ENCODE data around the gene ASAP3. TPM values are rescaled to one million over a fixed set of nuclear protein-coding genes. Genes with fewer than 3 reads are reported as not detected.
A peak's percentile ranks its signal among the peaks of the same experiment; 100 is the strongest.

ASAP3 gene
- 10 to 100 TPM; 43.1 to 48.0 TPM for total RNA-seq
- polyA plus RNA-seq (ENCODE audit: insufficient read depth, low read depth, low replicate concordance), result 34.1 TPM
- long read RNA-seq, donor 1, full-length matches to known transcripts, result 5 of 10 reads
- long read RNA-seq, donor 1, partial matches to known transcripts, result 5 of 10 reads
- long read RNA-seq, donor 1, other reads (novel, unspliced or antisense), result 0 of 10 reads
- long read RNA-seq, donor 2, full-length matches to known transcripts, result 5 of 5 reads
- long read RNA-seq, donor 2, partial matches to known transcripts, result 0 of 5 reads
- long read RNA-seq, donor 2, other reads (novel, unspliced or antisense), result 0 of 5 reads

DNA sequence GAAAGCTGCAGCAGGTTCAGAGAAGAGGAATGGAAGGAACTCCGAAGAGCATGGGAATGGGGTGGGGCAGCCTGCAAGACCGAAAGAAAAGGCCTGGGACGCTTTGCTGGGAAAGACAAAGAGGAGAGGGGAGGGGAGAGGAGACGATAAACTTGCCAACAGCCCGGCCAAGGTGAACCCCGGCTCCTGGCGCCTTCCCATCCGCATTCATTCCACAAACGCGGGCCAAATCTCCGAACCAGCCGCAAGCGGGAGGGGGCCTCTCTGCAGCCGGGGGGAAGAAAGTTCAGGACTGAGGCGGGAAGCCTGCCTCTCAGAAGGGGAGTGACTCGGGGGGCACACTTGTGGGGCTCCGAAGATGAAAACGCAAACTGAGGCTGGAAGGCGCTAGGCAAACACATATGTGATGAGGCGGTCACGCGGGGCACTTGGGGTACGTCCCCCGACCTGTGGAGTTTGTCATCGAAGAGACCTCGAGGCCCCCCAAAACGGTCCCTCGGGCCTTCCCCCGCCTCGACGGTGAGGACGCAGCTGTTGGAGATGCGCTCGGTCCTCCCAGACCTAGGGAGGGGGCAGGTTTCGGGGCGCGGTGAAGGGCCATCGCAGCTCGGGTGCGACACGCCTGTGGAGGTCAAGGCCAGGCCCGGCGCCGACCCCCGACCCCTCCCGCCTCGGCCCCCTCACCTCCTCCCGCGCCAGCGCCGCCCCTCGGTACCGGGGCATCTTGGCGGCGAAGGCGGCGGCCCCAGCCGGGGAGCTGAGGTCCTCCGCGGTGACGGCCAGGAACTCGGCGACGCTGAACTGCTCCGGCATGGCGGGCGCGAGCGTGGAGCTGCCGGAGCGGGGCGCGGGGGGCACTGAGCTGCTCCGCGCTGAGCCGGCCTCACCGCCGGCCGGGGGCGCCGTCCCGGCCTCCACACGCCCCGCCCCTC is at the start of gene ASAP3:
Gene ASAP3, minus strand, starts transcription at position 859 of the 932 bp plus-strand sequence. Its CDS starts 46 bp downstream, at position 813.
- intact Hi-C loops (cut with DNase I; ENCODE audit: low total_unique reads), result no loop called here
- peak; percentile 50 for DNase-seq
- WGBS, 2 donors, result 1% methylated on average over 22 to 61 of the region's 84 CpGs
- peaks cover 33% of the 10 kb centered on the region for H3K4me1 ChIP-seq
- TF ChIP-seq, protein P1, sequence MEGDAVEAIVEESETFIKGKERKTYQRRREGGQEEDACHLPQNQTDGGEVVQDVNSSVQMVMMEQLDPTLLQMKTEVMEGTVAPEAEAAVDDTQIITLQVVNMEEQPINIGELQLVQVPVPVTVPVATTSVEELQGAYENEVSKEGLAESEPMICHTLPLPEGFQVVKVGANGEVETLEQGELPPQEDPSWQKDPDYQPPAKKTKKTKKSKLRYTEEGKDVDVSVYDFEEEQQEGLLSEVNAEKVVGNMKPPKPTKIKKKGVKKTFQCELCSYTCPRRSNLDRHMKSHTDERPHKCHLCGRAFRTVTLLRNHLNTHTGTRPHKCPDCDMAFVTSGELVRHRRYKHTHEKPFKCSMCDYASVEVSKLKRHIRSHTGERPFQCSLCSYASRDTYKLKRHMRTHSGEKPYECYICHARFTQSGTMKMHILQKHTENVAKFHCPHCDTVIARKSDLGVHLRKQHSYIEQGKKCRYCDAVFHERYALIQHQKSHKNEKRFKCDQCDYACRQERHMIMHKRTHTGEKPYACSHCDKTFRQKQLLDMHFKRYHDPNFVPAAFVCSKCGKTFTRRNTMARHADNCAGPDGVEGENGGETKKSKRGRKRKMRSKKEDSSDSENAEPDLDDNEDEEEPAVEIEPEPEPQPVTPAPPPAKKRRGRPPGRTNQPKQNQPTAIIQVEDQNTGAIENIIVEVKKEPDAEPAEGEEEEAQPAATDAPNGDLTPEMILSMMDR (IDR thresholded peaks at IDR 0.05), result peak in 1 of 3 experiments; percentile 15
- TF ChIP-seq POLR2A (IDR thresholded peaks at IDR 0.05), result no peak
- peak within 1 kb of the TSS; percentile 84 to 87 for H3K4me3 ChIP-seq
- peak within 1 kb of the TSS; percentile 85 to 90 for H3K27ac ChIP-seq
- H3K27me3 ChIP-seq, result no peaks in the 10 kb centered on the region
- no peaks in the 10 kb centered on the region for H3K36me3 ChIP-seq (ENCODE audit: low read depth, missing control alignments)
- no peaks in the 10 kb centered on the region for H3K9me3 ChIP-seq

DNA sequence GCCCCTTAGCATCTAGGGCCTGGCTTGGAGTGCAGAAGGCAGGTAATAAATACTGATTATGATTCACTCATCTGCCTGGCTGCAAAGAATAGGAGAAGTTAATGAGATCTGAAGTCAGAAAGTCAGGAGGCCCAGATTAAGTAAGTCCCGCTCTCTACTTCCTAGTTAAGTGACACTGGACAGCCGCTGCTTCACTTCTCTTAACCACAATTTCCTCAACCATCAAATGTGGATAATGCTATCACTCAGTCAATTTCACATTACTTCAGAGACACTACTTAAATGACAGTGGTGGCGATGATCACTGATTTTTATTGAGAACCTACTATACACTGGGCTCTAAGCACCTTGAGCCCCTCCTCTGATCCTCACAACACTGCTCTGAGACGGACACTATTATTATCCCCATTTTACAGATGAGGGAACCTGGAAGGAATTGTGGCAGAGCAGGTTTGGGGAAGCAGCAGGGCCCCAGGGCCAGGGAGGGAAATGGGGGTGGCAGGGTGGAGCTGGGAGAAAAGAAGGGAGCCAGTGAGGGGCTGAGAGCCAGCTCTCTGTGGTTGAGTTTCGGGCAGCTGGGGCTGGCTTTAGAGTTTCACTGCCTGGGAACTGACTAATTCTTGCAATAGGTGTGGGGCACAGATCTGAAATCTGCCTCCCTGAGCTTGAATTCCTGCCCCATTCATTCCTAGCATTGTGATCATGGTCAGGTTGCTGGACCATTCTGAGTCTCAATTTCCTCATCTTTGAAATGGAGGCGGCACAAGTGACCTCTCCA is 49.5 kb upstream of the ASAP3 start:
- no peak for DNase-seq
- TF ChIP-seq POLR2A (IDR thresholded peaks at IDR 0.05), result no peak
- TF ChIP-seq, protein P1 (IDR thresholded peaks at IDR 0.05), result no peak
- intact Hi-C loops (cut with DNase I; ENCODE audit: low total_unique reads), result no loop called here
- Histone ChIP-seq H3K4me3 (no peak overlapping the region), H3K4me1 (peaks cover 28% of the 10 kb centered on the region), H3K27me3 (no peaks in the 10 kb centered on the region), H3K27ac (no peak overlapping the region), H3K36me3 (ENCODE audit: low read depth, missing control alignments) (no peaks in the 10 kb centered on the region), H3K9me3 (no peaks in the 10 kb centered on the region)
- WGBS, 2 donors, result 87 to 90% methylated on average over 6 of the region's 6 CpGs

GRCh38 chr1:23531562-23532094 is 47.6 kb upstream of the ASAP3 start:
- Histone ChIP-seq H3K4me1 (peaks cover 38% of the 10 kb centered on the region), H3K4me3 (peak overlapping the region; percentile 29 to 59), H3K9me3 (no peaks in the 10 kb centered on the region), H3K36me3 (ENCODE audit: low read depth, missing control alignments) (no peaks in the 10 kb centered on the region), H3K27me3 (no peaks in the 10 kb centered on the region), H3K27ac (peak overlapping the region in 1 of 2 donors; percentile 6)
- no peak for DNase-seq
- 20 to 23% methylated on average over 5 of the region's 5 CpGs for WGBS, 2 donors
- TF ChIP-seq, protein P1 (IDR thresholded peaks at IDR 0.05), result no peak
- intact Hi-C loops (cut with DNase I; ENCODE audit: low total_unique reads), result no loop called here

- peak; percentile 92 for DNase-seq
- WGBS, 2 donors, result 0% methylated on average over 37 to 60 of the region's 85 CpGs
- H3K4me3 ChIP-seq, result peak within 1 kb of the TSS; percentile 49 to 59
- peaks cover 38% of the 10 kb centered on the region for H3K4me1 ChIP-seq
- intact Hi-C loops (cut with DNase I; ENCODE audit: low total_unique reads), result no loop called here
- TF ChIP-seq, protein P1 (IDR thresholded peaks at IDR 0.05), result peak in 1 of 3 experiments; percentile 4
- no peak for TF ChIP-seq POLR2A (IDR thresholded peaks at IDR 0.05)
- H3K36me3 ChIP-seq (ENCODE audit: low read depth, missing control alignments), result no peaks in the 10 kb centered on the region
- no peaks in the 10 kb centered on the region for H3K27me3 ChIP-seq
- H3K9me3 ChIP-seq, result no peaks in the 10 kb centered on the region
- peak within 1 kb of the TSS in 1 of 2 donors; percentile 6 for H3K27ac ChIP-seq
These were observed 47.0 kb upstream of the ASAP3 start, which contains the start of gene E2F2 for GRCh38 chr1:23530747-23531561. TSS of gene E2F2 (minus strand) at chr1:23531233. CDS start at chr1:23530793, 440 bp downstream.
